ENCODE measurements around the gene GPR151. TPM values are rescaled to one million over a fixed set of nuclear protein-coding genes. Genes with fewer than 3 reads are reported as not detected.
"Not testable (repeated sequence)": the region's sequence is repeated elsewhere in the genome, so short reads cannot be mapped to it uniquely, and the experiment has no call there.

The GPR151 gene
- polyA plus RNA-seq (ENCODE audit: insufficient read length in 4 of 4) = not detected

DNA sequence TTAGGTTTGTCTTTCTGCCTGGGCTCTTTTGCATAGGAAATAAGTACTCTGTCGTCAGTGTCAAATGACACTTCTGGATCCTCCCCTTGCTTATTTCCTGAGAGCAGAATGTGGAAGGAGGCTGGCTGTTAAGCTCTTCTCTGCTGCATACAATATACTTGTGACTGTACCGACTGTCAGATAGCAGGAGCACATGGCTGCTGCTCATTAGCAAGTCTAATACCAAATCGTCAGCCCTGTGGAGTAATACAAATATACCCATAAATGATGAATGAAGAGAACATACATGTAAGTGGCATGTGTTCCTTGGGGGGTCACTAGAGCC, at the start of gene GPR151:
TSS of gene GPR151 (minus strand) at position 40 of the 325 bp plus-strand sequence. CDS start 77 bp downstream, outside the sequence.
- peak in 1 of 4 donors; percentile 12 for DNase-seq (ENCODE audit: low read depth in 4 of 4, low spot score in 2 of 4)

- no peak for DNase-seq (ENCODE audit: low read depth in 4 of 4, low spot score in 2 of 4)
These were observed 48.2 kb upstream of the GPR151 start for GRCh38 chr5:146564007-146564762.

GRCh38 chr5:146562461-146562860, 46.5 kb upstream of the GPR151 start:
- DNase-seq (ENCODE audit: low read depth in 4 of 4, low spot score in 2 of 4) = no peak

GRCh38 chr5:146561711-146562110, 45.7 kb upstream of the GPR151 start:
- DNase-seq (ENCODE audit: low read depth in 4 of 4, low spot score in 2 of 4) = no peak

DNA sequence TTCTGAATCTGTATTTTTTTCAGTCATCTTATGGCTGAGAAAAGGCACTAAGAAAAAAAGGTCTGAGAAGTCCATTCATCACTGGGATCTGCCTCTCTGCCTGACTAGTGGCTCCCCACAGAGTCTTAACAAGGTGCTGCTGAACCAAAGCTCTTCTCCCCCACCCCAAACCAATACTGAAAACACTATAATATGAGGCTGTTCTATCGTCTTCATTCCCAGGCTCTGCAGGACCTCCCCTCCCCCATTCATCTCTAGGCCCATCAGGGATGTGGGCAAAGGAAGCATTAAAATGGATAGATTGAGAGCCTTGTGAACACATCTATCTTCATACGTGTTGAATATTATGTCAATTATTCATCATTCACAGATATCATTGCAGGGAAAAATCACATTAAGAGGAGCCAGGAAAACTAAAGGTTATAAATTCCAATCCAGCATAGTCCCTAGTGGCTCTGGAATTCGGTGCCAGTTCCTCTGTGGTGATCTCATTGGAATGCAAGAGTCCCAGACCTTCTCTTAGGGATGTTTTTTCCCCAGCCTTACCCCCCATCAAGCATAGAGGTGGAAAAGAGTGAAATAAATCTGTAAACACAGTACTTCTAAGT, 44.3 kb upstream of the GPR151 start:
- DNase-seq (ENCODE audit: low read depth in 4 of 4, low spot score in 2 of 4) = no peak

GRCh38 chr5:146556884-146557283, 40.9 kb upstream of the GPR151 start:
- not testable (repeated sequence) for DNase-seq (ENCODE audit: low read depth in 4 of 4, low spot score in 2 of 4)

DNA sequence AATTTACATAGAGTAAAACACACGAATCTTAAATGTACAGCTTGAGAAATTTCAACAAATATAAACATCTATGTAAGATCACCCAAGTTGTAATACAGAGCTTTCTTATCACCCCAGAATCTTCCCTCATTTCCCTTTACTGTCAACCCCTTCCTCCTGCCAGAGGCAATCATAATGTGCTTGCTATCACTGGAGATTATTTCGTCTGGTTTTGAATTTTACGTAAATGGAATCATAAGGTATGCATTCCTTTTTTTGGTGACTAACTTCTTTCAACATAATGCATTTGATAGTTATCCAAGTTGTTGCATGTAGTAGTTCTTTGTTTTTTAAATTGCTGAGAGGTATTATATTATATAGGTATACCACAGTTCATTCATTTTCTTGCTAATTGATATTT, 37.5 kb upstream of the GPR151 start:
- DNase-seq (ENCODE audit: low read depth in 4 of 4, low spot score in 2 of 4) = no peak

- no peak for DNase-seq (ENCODE audit: low read depth in 4 of 4, low spot score in 2 of 4)
These were observed 33.6 kb upstream of the GPR151 start for GRCh38 chr5:146549615-146550014.

GRCh38 chr5:146548781-146549449, 32.9 kb upstream of the GPR151 start:
- DNase-seq (ENCODE audit: low read depth in 4 of 4, low spot score in 2 of 4) = no peak

DNA sequence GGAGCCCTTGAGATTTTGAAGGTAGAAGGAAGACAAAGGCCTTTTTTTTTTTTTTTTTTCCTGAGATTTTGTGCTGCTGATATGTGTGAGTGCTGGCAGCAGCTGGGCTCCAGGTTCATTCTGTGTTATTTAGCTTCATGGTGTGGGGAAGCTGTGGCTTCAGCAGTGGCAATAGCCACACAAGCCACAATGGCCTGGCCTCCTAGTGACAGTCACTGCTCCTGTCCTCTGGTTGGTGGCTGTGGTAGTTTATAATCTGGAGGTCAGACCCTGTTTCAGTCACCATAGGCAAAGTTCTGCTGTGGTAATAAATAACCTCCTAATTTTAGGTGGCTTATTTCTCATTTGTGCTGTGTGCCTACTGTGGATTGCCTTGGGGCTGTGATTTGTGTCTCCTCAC, 28.2 kb upstream of the GPR151 start:
- DNase-seq (ENCODE audit: low read depth in 4 of 4, low spot score in 2 of 4) = no peak

DNA sequence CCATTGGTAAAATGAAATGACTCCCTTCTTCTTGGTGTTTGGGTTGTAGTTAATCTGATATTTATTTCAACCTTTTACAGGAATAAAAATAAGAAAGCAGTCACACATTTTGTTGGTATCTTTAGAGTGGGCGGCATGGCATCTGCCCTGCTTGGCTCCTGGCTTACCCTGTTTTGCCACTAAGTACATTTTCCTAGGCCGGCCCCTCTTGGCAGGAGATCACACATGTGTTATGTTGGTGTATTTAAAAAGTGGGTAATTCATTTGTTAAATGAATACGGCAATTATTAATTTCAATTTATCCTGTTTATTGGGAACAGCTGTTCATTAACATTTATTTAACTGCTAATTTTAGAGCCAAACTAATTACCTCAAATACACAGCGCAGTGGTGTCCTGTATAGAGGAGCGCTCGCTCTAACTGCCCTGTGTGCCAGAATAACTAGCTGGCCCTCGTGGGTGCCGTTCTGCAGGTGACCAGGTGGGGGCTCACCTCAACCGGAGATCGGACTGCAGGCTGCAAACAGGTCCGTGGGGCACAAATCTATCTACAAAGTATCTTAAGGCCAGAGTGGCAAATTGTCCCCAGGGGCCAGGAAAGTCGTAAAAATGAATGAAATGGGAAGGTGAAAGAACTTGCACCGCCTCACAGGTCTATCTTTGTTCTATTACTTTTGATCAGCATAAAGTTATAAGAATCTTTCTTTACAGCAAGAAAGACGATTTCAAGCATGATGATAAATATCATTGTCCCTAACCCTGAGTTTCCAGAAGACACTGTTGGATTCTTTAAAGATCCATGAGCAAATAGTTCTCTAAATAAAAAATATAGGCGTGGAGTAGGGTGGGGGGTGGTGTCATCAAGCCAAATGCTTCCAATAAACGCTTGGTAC, 26.2 kb upstream of the GPR151 start:
- peak in 3 of 4 donors; percentile 23 to 34 (median 26) for DNase-seq (ENCODE audit: low read depth in 4 of 4, low spot score in 2 of 4)

GRCh38 chr5:146540414-146540813, 24.4 kb upstream of the GPR151 start:
- no peak for DNase-seq (ENCODE audit: low read depth in 4 of 4, low spot score in 2 of 4)

- DNase-seq (ENCODE audit: low read depth in 4 of 4, low spot score in 2 of 4) = no peak
These were observed 24.0 kb upstream of the GPR151 start for GRCh38 chr5:146539973-146540372.

GRCh38 chr5:146538432-146538831, 22.4 kb upstream of the GPR151 start:
- DNase-seq (ENCODE audit: low read depth in 4 of 4, low spot score in 2 of 4) = no peak

GRCh38 chr5:146533882-146534281, 17.9 kb upstream of the GPR151 start:
- no peak for DNase-seq (ENCODE audit: low read depth in 4 of 4, low spot score in 2 of 4)

GRCh38 chr5:146533260-146533857, 17.4 kb upstream of the GPR151 start:
- DNase-seq (ENCODE audit: low read depth in 4 of 4, low spot score in 2 of 4) = peak; percentile 13 to 43 (median 25)

- DNase-seq (ENCODE audit: low read depth in 4 of 4, low spot score in 2 of 4) = no peak
These were observed 14.0 kb upstream of the GPR151 start for GRCh38 chr5:146529984-146530383.

- DNase-seq (ENCODE audit: low read depth in 4 of 4, low spot score in 2 of 4) = no peak
These were observed 12.2 kb upstream of the GPR151 start for GRCh38 chr5:146528236-146528635.

GRCh38 chr5:146527785-146528184, 11.8 kb upstream of the GPR151 start:
- DNase-seq (ENCODE audit: low read depth in 4 of 4, low spot score in 2 of 4) = no peak

DNA sequence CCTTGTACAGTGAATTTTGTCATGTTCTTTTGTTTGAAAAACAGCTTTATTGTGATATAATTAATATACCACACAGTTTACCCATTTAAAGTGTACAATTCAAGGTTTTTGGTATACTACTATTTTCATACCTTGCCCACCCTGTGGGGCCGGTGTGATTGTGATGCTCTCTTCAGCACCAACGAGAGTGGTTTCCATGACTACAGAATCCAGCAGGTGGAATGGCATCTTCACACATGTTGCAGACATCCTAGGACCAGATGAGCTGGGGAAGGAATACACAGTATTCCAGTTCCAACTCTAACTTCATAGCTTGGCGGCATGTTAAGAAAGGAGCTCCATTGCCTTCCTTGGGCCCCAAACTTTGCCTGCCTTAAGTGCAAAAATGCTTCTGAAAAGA, 7.7 kb upstream of the GPR151 start:
- DNase-seq (ENCODE audit: low read depth in 4 of 4, low spot score in 2 of 4) = no peak
